ENCODE results near the gene CNTLN. TPM values are rescaled to one million over a fixed set of nuclear protein-coding genes. Genes with fewer than 3 reads are reported as not detected.

CNTLN gene
- total and polyA plus RNA-seq, 2 donors from 2014 or later: 2.0 to 8.0 TPM

DNA sequence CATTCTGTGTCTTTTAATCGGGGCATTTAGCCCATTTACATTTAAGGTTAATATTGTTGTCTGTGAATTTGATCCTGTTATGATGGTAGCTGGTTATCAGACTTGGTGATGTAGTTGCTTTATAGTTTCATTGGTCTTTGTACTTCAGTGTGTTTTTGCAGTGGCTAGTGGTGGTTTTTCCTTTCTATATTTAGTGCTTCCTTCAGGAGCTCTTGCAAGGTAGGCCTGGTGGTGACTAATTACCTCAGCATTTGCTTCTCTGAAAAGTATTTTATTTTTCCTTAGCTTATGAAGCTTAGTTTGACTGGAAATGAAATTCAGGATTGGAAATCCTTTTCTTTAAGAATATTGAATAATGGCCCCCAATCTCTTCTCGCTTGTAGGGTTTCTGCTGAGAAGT, 156.9 kb downstream of the CNTLN start:
- no peak for FAIRE-seq
- H3K36me3 ChIP-seq (ENCODE audit: control insufficient read depth in 2 of 3, insufficient read depth in 3 of 3, low read length in 3 of 3): no peaks in the 10 kb centered on the region
- H3K9me3 ChIP-seq (ENCODE audit: control insufficient read depth in 2 of 3, insufficient read depth in 1 of 3, low read length in 3 of 3): no peaks in the 10 kb centered on the region
- TF ChIP-seq, protein P1, sequence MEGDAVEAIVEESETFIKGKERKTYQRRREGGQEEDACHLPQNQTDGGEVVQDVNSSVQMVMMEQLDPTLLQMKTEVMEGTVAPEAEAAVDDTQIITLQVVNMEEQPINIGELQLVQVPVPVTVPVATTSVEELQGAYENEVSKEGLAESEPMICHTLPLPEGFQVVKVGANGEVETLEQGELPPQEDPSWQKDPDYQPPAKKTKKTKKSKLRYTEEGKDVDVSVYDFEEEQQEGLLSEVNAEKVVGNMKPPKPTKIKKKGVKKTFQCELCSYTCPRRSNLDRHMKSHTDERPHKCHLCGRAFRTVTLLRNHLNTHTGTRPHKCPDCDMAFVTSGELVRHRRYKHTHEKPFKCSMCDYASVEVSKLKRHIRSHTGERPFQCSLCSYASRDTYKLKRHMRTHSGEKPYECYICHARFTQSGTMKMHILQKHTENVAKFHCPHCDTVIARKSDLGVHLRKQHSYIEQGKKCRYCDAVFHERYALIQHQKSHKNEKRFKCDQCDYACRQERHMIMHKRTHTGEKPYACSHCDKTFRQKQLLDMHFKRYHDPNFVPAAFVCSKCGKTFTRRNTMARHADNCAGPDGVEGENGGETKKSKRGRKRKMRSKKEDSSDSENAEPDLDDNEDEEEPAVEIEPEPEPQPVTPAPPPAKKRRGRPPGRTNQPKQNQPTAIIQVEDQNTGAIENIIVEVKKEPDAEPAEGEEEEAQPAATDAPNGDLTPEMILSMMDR (IDR thresholded peaks at IDR 0.05; ENCODE audit: borderline replicate concordance, extremely low read depth, insufficient read depth): no peak
- H3K27me3 ChIP-seq (ENCODE audit: control insufficient read depth, insufficient read depth, low read length): no peaks in the 10 kb centered on the region
- DNase-seq: no peak
- H3K4me3 ChIP-seq (ENCODE audit: low read length in 3 of 3): no peak overlapping the region
- intact Hi-C loops (cut with DNase I): no loop called here
- H3K27ac ChIP-seq (ENCODE audit: low read depth in 2 of 2, low read length in 2 of 2): no peak overlapping the region
- H3K9ac ChIP-seq (ENCODE audit: low read length in 3 of 3): no peak overlapping the region
- H3K4me1 ChIP-seq (ENCODE audit: control insufficient read depth in 2 of 3, insufficient read depth in 2 of 3, low read depth in 1 of 3, low read length in 3 of 3): no peaks in the 10 kb centered on the region

DNA sequence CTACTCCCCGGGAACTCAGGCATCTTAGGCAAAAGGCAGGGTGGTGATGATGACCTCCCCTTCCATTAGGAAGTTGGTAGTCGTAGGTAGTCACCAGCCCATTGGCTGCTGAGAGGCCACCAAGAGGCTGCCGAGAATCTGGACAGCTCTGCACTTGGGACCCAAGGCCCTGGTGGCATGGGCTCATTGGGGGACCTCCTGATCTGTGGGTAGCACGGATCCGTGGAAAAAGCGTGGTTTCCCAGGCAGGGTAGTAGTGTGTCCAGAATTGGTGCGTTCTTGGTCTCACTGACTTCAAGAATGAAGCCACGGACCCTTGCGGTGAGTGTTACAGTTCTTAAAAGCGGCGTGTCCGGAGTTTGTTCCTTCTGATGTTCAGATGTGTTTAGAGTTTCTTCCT, 158.8 kb downstream of the CNTLN start:
- no peaks in the 10 kb centered on the region for H3K27me3 ChIP-seq (ENCODE audit: control insufficient read depth, insufficient read depth, low read length)
- FAIRE-seq: no peak
- intact Hi-C loops (cut with DNase I): no loop called here
- H3K9me3 ChIP-seq (ENCODE audit: control insufficient read depth in 2 of 3, insufficient read depth in 1 of 3, low read length in 3 of 3): no peaks in the 10 kb centered on the region
- H3K4me3 ChIP-seq (ENCODE audit: low read length in 3 of 3): no peak overlapping the region
- no peak overlapping the region for H3K27ac ChIP-seq (ENCODE audit: low read depth in 2 of 2, low read length in 2 of 2)
- TF ChIP-seq, protein P1 (IDR thresholded peaks at IDR 0.05; ENCODE audit: borderline replicate concordance, extremely low read depth, insufficient read depth): no peak
- no peaks in the 10 kb centered on the region for H3K36me3 ChIP-seq (ENCODE audit: control insufficient read depth in 2 of 3, insufficient read depth in 3 of 3, low read length in 3 of 3)
- no peak overlapping the region for H3K9ac ChIP-seq (ENCODE audit: low read length in 3 of 3)
- DNase-seq: no peak
- H3K4me1 ChIP-seq (ENCODE audit: control insufficient read depth in 2 of 3, insufficient read depth in 2 of 3, low read depth in 1 of 3, low read length in 3 of 3): no peaks in the 10 kb centered on the region

DNA sequence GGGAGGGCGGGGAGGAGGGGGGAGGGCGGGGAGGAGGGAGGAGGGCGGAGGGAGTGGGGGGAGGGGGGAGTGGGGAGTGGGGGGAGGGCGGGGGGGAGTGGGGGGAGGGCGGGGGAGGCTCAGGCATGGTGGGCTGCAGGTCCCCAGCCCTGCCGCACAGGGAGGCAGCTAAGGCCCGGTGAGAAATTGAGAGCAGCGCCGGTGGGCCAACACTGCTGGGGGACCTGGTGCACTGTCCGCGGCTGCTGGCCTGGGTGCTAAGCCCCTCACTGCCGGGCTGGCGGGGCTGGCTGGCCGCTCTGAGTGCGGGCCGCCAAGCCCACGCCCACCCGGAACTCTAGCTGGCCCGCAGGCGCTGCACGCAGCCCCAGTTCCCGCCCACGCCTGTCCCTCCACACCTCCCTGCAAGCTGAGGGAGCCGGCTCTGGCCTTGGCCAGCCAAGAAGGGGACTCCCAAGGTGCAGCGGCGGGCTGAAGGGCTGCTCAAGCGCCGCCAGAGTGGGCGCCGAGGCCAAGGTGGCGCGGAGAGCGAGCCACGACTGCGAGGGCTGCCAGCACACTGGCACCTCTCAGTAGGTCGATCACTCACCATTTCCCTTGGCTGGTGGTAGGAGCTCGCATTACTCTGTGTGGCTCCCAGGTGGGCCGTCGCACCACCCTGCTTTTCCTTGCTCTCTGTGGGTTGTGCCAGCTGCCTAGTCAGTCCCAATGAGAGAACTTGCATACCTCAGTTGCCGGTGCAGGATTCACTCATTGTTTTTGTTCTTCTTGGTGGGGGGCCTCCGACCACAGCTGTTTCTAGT, 160.2 kb downstream of the CNTLN start:
- TF ChIP-seq, protein P1 (IDR thresholded peaks at IDR 0.05; ENCODE audit: borderline replicate concordance, extremely low read depth, insufficient read depth): no peak
- DNase-seq: no peak
- no peak overlapping the region for H3K4me3 ChIP-seq (ENCODE audit: low read length in 3 of 3)
- no peak overlapping the region for H3K9ac ChIP-seq (ENCODE audit: low read length in 3 of 3)
- intact Hi-C loops (cut with DNase I): no loop called here
- H3K27me3 ChIP-seq (ENCODE audit: control insufficient read depth, insufficient read depth, low read length): no peaks in the 10 kb centered on the region
- H3K4me1 ChIP-seq (ENCODE audit: control insufficient read depth in 2 of 3, insufficient read depth in 2 of 3, low read depth in 1 of 3, low read length in 3 of 3): no peaks in the 10 kb centered on the region
- H3K36me3 ChIP-seq (ENCODE audit: control insufficient read depth in 2 of 3, insufficient read depth in 3 of 3, low read length in 3 of 3): no peaks in the 10 kb centered on the region
- no peaks in the 10 kb centered on the region for H3K9me3 ChIP-seq (ENCODE audit: control insufficient read depth in 2 of 3, insufficient read depth in 1 of 3, low read length in 3 of 3)
- no peak for FAIRE-seq
- no peak overlapping the region for H3K27ac ChIP-seq (ENCODE audit: low read depth in 2 of 2, low read length in 2 of 2)

Measured in kidney (tissue), 14 donors.